ENCODE results near the gene UFL1. TPM values are rescaled to one million over a fixed set of nuclear protein-coding genes. Genes with fewer than 3 reads are reported as not detected.
A peak's percentile ranks its signal among the peaks of the same experiment; 100 is the strongest.

UFL1 gene
- total RNA-seq (2012; rRNA removed) (19.2 and 32.8 TPM in 2 replicates), polyA plus RNA-seq (2012; rRNA removed) (7.1 and 8.2 TPM in 2 replicates), Bru-seq, nascent RNA (percentile 69 among the genes with signal in this experiment), BruChase-seq, experiment 1, labeled RNA remaining after a 6-hour chase (percentile 62 among the genes with signal in this experiment), BruChase-seq, experiment 2, labeled RNA remaining after a 2-hour chase (percentile 74 among the genes with signal in this experiment)
- polyA plus RNA-seq (2012; cell fraction: cytosol; rRNA removed), result 0.77 and 0.79 TPM in 2 replicates
- polyA plus RNA-seq (2012; cell fraction: nucleus; rRNA removed; ENCODE audit: low replicate concordance), result 0.85 and 10.9 TPM in 2 replicates
- long read RNA-seq, full-length matches to known transcripts, result 6 of 30 reads
- long read RNA-seq, partial matches to known transcripts, result 19 of 30 reads
- long read RNA-seq, other reads (novel, unspliced or antisense), result 5 of 30 reads

- intact Hi-C loops (cut with micrococcal nuclease), result loop anchor here (2.0 to 5.0 kb wide), 2 partner anchors 945 to 1091 kb away; partner anchors contain the start of gene MANEA
- TSS peak; percentile 74 for BruUV-seq (replicated peaks)
- peak within 1 kb of the TSS; percentile 82 for H3K56ac ChIP-seq (ENCODE audit: extremely low read depth, insufficient read depth, low read length)
- ChIA-PET POLR2A (ENCODE audit: unreplicated experiment) (interaction anchor here (0.7 kb wide), 1 partner anchor 11 kb away, joined by 4 read pairs; no protein-coding TSS in a partner anchor), CTCF (interaction anchor here (0.6 kb wide), 1 partner anchor 43 kb away, joined by 3 read pairs; no protein-coding TSS in a partner anchor)
- H2BK20ac ChIP-seq (ENCODE audit: low read depth, low read length), result no peak within 1 kb of the TSS; the same call in 1 of the 2 replicates
- peaks cover 2% of the 10 kb centered on the region; the same call in 1 of the 2 replicates for H3K9me1 ChIP-seq (ENCODE audit: insufficient read depth, low read length)
- 3% methylated on average over 15 of the region's 63 CpGs; no CpG with 5 or more reads in 1 of the 2 experiments for WGBS, 2 experiments (ENCODE audit: extremely low coverage in 2 of 2, insufficient read length in 1 of 2)
- H3K9me3 ChIP-seq (ENCODE audit: control insufficient read depth, insufficient read depth, low read length), result no peaks in the 10 kb centered on the region
- H3K4me2 ChIP-seq (ENCODE audit: low read depth, low read length), result peak within 1 kb of the TSS; percentile 94
- peak within 1 kb of the TSS; percentile 74 for H2BK5ac ChIP-seq (ENCODE audit: low read depth, low read length, poor library complexity, severe bottlenecking)
- no peaks in the 10 kb centered on the region for H4K20me1 ChIP-seq (ENCODE audit: insufficient read depth, low read length)
- H3K27ac ChIP-seq (ENCODE audit: insufficient read depth, low read length), result peak within 1 kb of the TSS; percentile 98
- no peaks in the 10 kb centered on the region for H3K27me3 ChIP-seq (ENCODE audit: control insufficient read depth, insufficient read depth, low read length)
- H3K4me3 ChIP-seq (ENCODE audit: insufficient read depth, low read depth, low read length), result peak within 1 kb of the TSS; percentile 83
- H2BK15ac ChIP-seq (ENCODE audit: low read depth, low read length), result no peak within 1 kb of the TSS
- dilution Hi-C loops (cut with HindIII; ENCODE audit: low sequenced_read_pairs, unreplicated experiment), result no loop called here
- peaks cover 4% of the 10 kb centered on the region for H3K36me3 ChIP-seq (ENCODE audit: control insufficient read depth, insufficient read depth, low read length)
- peak within 1 kb of the TSS; percentile 96 for H3K14ac ChIP-seq (replicated peaks; ENCODE audit: low read depth, low read length)
- H3K9ac ChIP-seq (ENCODE audit: low read depth, low read length), result peak within 1 kb of the TSS; percentile 99
- H2AK5ac ChIP-seq (ENCODE audit: low read depth, low read length), result 0 out of 2 replicates have a peak within 1 kb of the TSS, but pooled peaks have one; percentile 30
- peaks cover 18 to 24% of the 10 kb centered on the region in 2 experiments for H3K79me1 ChIP-seq (ENCODE audit: low read depth in 1 of 2, low read length in 2 of 2)
- DNase-seq (peak; percentile 90), ATAC-seq (ENCODE audit: low read depth) (peak; percentile 99)
- peak within 1 kb of the TSS; percentile 92 for H2AFZ ChIP-seq (replicated peaks; ENCODE audit: low read length, poor library complexity)
- peak within 1 kb of the TSS; percentile 84 for H3K4ac ChIP-seq (ENCODE audit: low read depth, low read length)
- H2BK120ac ChIP-seq (ENCODE audit: low read depth, low read length), result peak within 1 kb of the TSS; percentile 70
- H3K23ac ChIP-seq (ENCODE audit: low read depth, low read length), result peak within 1 kb of the TSS; percentile 92
- H3K4me1 ChIP-seq (ENCODE audit: control insufficient read depth, insufficient read depth, low read length), result peaks cover 2% of the 10 kb centered on the region; the same call in 1 of the 2 replicates
- TF ChIP-seq FOS (IDR thresholded peaks at IDR 0.05; ENCODE audit: low read depth, low read length), result no peak
- TF ChIP-seq MAZ (IDR thresholded peaks at IDR 0.05; ENCODE audit: borderline replicate concordance, low read depth, low read length), result peak; percentile 90; the same call in 1 of the 2 replicates
- no peak for TF ChIP-seq RFX5 (IDR thresholded peaks at IDR 0.05; ENCODE audit: low read depth, low read length)
- peak; percentile 52 for TF ChIP-seq MXI1 (IDR thresholded peaks at IDR 0.05; ENCODE audit: borderline replicate concordance, low read depth, low read length)
- TF ChIP-seq BHLHE40 (IDR thresholded peaks at IDR 0.05; ENCODE audit: low read depth, low read length), result no peak
- peak; percentile 96 for TF ChIP-seq POLR2A (IDR thresholded peaks at IDR 0.05; ENCODE audit: low read depth, low read length)
- no peak; the same call in 1 of the 2 replicates for TF ChIP-seq USF2 (IDR thresholded peaks at IDR 0.05; ENCODE audit: low read depth, low read length)
- H4K8ac ChIP-seq (ENCODE audit: low read depth in 2 of 2, low read length in 2 of 2), result peak within 1 kb of the TSS; percentile 86 to 92
- peak within 1 kb of the TSS; percentile 76 for H2AK9ac ChIP-seq (replicated peaks; ENCODE audit: low read depth, low read length, poor library complexity)
- peak within 1 kb of the TSS; percentile 79 for H3K18ac ChIP-seq (ENCODE audit: low read depth, low read length)
- H4K5ac ChIP-seq (ENCODE audit: low read depth, low read length), result peak within 1 kb of the TSS; percentile 67
- in situ Hi-C loops (cut with MboI; ENCODE audit: low sequenced_read_pairs), result no loop called here
- H4K91ac ChIP-seq (ENCODE audit: insufficient read depth, low read depth, low read length), result peak within 1 kb of the TSS; percentile 69
Observed at GRCh38 chr6:96521644-96522464, at the start of gene UFL1. UFL1 (plus strand) TSS chr6:96521806; CDS start chr6:96521874, 68 bp downstream.

Measured in IMR-90 (cell line).